Transverse colon (tissue), 4 donors: Measurements from ENCODE around the gene MGME1. TPM values are rescaled to one million over a fixed set of nuclear protein-coding genes. Genes with fewer than 3 reads are reported as not detected.

Experiments
- DNase-seq: peaks from one replicate; pipeline ENCODE4 v3.0.0-alpha.2; 2019
- H3K27ac ChIP-seq, 4 donors: fragments of 200-600 bp; sonication (generic); 2 replicates each; pipeline ENCODE4 v1.5.1; 2016 to 2018; ENCODE audit warnings: inconsistent platforms in 4 of 4
- H3K27me3 ChIP-seq: fragments of 200-600 bp; sonication (generic); 2 replicates; pipeline ENCODE4 v1.5.1; 2017; ENCODE audit warnings: inconsistent platforms
- H3K36me3 ChIP-seq, 4 donors: fragments of 200-600 bp; sonication (generic); 2 replicates each; pipeline ENCODE4 v1.5.1; 2017 to 2019; ENCODE audit warnings: inconsistent platforms in 4 of 4
- H3K4me1 ChIP-seq, 4 donors: fragments of 200-600 bp; sonication (generic); 2 replicates each; pipeline ENCODE4 v1.5.1; 2017 to 2020; ENCODE audit warnings: inconsistent platforms in 4 of 4
- H3K4me3 ChIP-seq, 4 donors: fragments of 200-600 bp; sonication (generic); 1 replicate in 1 of 4; 2 replicates in 3 of 4; pipeline versions ENCODE4 v1.5.1 to v1.6.1; 2017 to 2019; ENCODE audit warnings: inconsistent platforms in 4 of 4
- H3K9me3 ChIP-seq, 2 donors: fragments of 200-600 bp; sonication (generic); 2 replicates each; pipeline ENCODE4 v1.5.1; 2017 to 2019; ENCODE audit warnings: inconsistent platforms in 2 of 2
- EP300 ChIP-seq: sonication (generic); formaldehyde crosslinking; IDR thresholded peaks from one replicate; pipeline ENCODE4 v1.6.1; 2017; ENCODE audit warnings: antibody characterized with exemption, low read depth
- POLR2A ChIP-seq: fragments of 450-650 bp; IDR thresholded peaks from one replicate; pipeline ENCODE4 v1.6.1; 2016; ENCODE audit warnings: antibody characterized with exemption, mild to moderate bottlenecking, moderate library complexity
- POLR2AphosphoS5 ChIP-seq, 3 donors: sonication (generic); formaldehyde crosslinking; IDR thresholded peaks; one replicate each; pipeline ENCODE4 v1.6.1; 2016; ENCODE audit warnings: antibody characterized with exemption in 3 of 3
- WGBS, 2 donors: methylation state at CpG; one replicate each; pipeline ENCODE4 v1.1.5; 2018; ENCODE audit warnings: low coverage in 1 of 2; 5-methylcytosine and 5-hydroxymethylcytosine counted together
- in situ Hi-C, 4 donors: fragments of 200-750 bp; cut with MboI; loops; one replicate each; pipeline versions ENCODE4 v1.15.0 to v1.15.1; 2017; ENCODE audit warnings: low sequenced_read_pairs in 3 of 4, low pct_ligation_motif_present in 1 of 4, low pct_unique_long_range_greater_than_20kb in 1 of 4
- intact Hi-C: fragments of 100-400 bp; cut with DNase I; formaldehyde crosslinking; loops from one replicate; pipeline ENCODE4 v1.15.1; 2023; ENCODE audit warnings: low total_unique reads
- total RNA-seq, 4 donors: library from RNA; depleted of rRNA; stranded (reverse); fragments of >200 nt; gene quantifications; one replicate each; pipeline ENCODE4 v1.1.0, GENCODE V29; 2016
- TF ChIP-seq, protein P1 (sequence below), 5 experiments: fragments of 200-600 bp in 3 of 5; fragments of 450-650 bp in 2 of 5; sonication (generic) in 3 of 5; IDR thresholded peaks; 1 replicate in 2 of 5; 2 replicates in 3 of 5; pipeline ENCODE4 v1.5.1; 2016 to 2017; ENCODE audit warnings: antibody characterized with exemption in 5 of 5, inconsistent platforms in 3 of 5, mild to moderate bottlenecking in 2 of 5, moderate library complexity in 1 of 5

MGME1 gene
- total RNA-seq, 4 donors from 2014 or later = 4.1 to 18.8 (median 14.3) TPM

DNA sequence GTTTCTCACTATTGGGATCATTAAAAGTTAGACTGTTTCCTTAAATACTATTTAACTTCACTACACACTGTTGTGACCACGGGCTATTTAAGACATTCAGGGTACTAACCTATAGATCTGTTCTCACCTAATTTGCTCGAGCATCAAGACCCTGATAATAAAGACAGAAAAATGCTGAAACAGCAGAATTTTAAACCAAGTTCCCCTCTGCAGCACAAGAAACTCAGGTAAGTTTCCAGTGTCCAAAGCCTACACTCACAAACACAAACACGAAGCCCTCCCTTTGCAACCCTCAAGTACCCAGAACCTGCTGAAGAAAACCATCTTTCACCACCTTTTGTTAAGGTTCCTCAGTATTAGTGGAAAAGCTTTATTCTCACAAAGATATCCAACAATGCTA, 4.2 kb upstream of the MGME1 start:
- Histone ChIP-seq H3K4me3 (peak overlapping the region in 1 of 4 donors; percentile 93), H3K27ac (peak overlapping the region; percentile 97 to 100 (median 99)), H3K27me3 (no peaks in the 10 kb centered on the region), H3K9me3 (no peaks in the 10 kb centered on the region), H3K36me3 (no peaks in the 10 kb centered on the region), H3K4me1 (peaks cover 35 to 71% (median 67%) of the 10 kb centered on the region in 4 donors)
- in situ Hi-C loops = no loop called here
- intact Hi-C loops = no loop called here
- no peak for DNase-seq
- 49 to 60% methylated on average over 2 to 3 of the region's 3 CpGs for WGBS, 2 donors
- TF ChIP-seq, protein P1, sequence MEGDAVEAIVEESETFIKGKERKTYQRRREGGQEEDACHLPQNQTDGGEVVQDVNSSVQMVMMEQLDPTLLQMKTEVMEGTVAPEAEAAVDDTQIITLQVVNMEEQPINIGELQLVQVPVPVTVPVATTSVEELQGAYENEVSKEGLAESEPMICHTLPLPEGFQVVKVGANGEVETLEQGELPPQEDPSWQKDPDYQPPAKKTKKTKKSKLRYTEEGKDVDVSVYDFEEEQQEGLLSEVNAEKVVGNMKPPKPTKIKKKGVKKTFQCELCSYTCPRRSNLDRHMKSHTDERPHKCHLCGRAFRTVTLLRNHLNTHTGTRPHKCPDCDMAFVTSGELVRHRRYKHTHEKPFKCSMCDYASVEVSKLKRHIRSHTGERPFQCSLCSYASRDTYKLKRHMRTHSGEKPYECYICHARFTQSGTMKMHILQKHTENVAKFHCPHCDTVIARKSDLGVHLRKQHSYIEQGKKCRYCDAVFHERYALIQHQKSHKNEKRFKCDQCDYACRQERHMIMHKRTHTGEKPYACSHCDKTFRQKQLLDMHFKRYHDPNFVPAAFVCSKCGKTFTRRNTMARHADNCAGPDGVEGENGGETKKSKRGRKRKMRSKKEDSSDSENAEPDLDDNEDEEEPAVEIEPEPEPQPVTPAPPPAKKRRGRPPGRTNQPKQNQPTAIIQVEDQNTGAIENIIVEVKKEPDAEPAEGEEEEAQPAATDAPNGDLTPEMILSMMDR (IDR thresholded peaks at IDR 0.05) = no peak
- TF ChIP-seq POLR2AphosphoS5 (IDR thresholded peaks at IDR 0.05) (no peak), POLR2A (no peak), EP300 (no peak)

DNA sequence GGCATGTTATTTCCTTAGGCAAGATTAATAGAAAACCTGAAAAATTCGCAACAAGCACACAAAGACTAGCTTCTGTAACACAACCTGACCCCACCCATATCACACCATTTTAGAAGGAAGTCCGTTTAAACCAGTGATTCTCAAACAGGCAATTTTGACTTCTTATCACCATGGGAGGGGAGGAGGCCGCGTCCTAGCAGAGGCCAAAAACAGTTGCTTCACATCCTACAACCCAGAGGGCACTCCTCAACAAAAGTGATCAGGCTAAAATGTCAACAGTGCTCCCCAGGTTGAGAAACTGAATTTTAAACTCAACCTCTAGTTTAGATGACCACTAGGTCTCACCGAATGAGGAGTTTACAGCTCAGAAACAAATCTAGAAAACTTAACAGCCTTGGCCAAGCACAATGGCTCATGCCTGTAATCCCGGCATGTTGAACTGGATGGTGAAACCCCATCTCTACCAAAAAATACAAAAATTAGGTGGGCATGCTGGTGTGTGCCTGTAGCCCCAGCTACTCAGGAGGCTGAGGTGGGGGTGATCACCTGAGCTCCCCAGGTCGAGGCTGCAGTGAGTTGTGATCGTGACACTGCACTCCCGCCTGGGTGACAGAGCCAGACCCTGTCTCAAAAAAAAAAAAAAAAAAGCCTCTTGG, 3.6 kb upstream of the MGME1 start:
- DNase-seq = no peak
- Histone ChIP-seq H3K4me1 (peaks cover 35 to 72% (median 64%) of the 10 kb centered on the region in 4 donors), H3K27ac (peak overlapping the region; percentile 97 to 100 (median 99)), H3K27me3 (no peaks in the 10 kb centered on the region), H3K9me3 (no peaks in the 10 kb centered on the region), H3K36me3 (no peaks in the 10 kb centered on the region), H3K4me3 (peak overlapping the region in 2 of 4 donors; percentile 88 to 93)
- TF ChIP-seq POLR2A (no peak), EP300 (no peak), POLR2AphosphoS5 (IDR thresholded peaks at IDR 0.05) (no peak)
- TF ChIP-seq, protein P1 (IDR thresholded peaks at IDR 0.05) = no peak
- 0 to 27% methylated on average over 1 to 9 of the region's 9 CpGs for WGBS, 2 donors
- in situ Hi-C loops = no loop called here
- intact Hi-C loops = no loop called here

DNA sequence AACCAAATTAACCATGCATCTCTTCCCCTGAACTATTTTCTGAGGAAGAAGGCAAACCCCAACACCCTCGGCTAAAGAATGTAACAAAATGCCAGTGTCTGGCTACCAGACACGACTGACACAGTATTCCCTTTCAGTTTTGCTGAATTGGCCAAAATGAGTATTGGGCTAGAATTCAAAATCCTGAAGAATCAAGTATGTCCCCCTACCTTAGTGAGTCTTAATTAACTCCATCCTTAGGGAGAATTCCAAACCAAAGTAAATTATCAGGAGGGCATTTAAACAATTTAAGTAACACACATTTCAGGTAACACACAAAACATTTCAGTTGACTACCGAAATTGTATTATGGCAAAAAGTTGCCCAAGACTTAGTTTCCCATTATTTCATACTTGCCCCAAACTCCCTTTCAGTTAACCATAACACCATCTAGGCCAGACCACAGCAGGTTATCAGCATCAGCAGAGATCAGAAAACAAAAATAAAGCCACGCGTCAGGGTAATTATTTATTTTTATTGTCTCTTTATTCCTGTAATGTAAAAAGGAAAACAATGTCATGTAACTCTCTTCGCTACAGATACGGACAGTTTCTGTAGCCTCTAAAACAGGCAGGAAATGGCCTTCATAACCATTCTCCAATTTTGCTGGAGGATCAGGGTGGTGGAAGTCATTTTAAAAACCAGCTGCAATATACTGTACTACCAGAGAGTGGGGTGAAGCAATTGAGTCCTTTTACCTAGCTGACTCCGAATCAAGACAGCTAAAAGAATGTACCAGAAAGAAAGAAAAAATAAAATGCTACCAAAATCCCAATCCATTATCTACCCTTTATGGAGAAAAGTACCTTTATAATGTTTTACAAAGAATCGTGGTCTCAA, 2.1 kb upstream of the MGME1 start:
- H3K9me3 ChIP-seq = no peaks in the 10 kb centered on the region
- H3K27me3 ChIP-seq = no peaks in the 10 kb centered on the region
- no peaks in the 10 kb centered on the region for H3K36me3 ChIP-seq
- in situ Hi-C loops (no loop called here), intact Hi-C loops (no loop called here)
- 5 to 6% methylated on average over 9 of the region's 9 CpGs for WGBS, 2 donors
- no peak for DNase-seq
- peak overlapping the region; percentile 97 to 100 (median 99) for H3K27ac ChIP-seq
- H3K4me3 ChIP-seq = peak overlapping the region; percentile 15 to 95 (median 90)
- TF ChIP-seq, protein P1 (IDR thresholded peaks at IDR 0.05) = peak; percentile 17 to 56 (median 35)
- TF ChIP-seq EP300 = no peak
- no peak for TF ChIP-seq POLR2AphosphoS5 (IDR thresholded peaks at IDR 0.05)
- H3K4me1 ChIP-seq = peaks cover 35 to 74% (median 64%) of the 10 kb centered on the region in 4 donors
